Thyroid gland (tissue), 4 donors: ENCODE data around the gene STOX2. TPM values are rescaled to one million over a fixed set of nuclear protein-coding genes. Genes with fewer than 3 reads are reported as not detected.

Experiments
- DNase-seq, 2 donors: peaks; one replicate each; pipeline ENCODE4 v3.0.0-alpha.2; 2019
- H3K27ac ChIP-seq, 3 donors: fragments of 200-600 bp; sonication (generic); 1 replicate in 2 of 3; 2 replicates in 1 of 3; pipeline ENCODE4 v1.5.1; 2016 to 2019; ENCODE audit warnings: mild to moderate bottlenecking in 1 of 3, moderate library complexity in 1 of 3
- H3K27me3 ChIP-seq: fragments of 200-600 bp; sonication (generic); one replicate; pipeline ENCODE4 v1.5.1; 2019
- H3K36me3 ChIP-seq, 2 donors: fragments of 200-600 bp; sonication (generic); one replicate each; pipeline ENCODE4 v1.5.1; 2016 to 2019
- H3K4me1 ChIP-seq, 2 donors: fragments of 200-600 bp; sonication (generic); one replicate each; pipeline ENCODE4 v1.5.1; 2017 to 2019
- H3K4me3 ChIP-seq, 3 donors: fragments of 200-600 bp; sonication (generic); replicated peaks in 1 of 3; 1 replicate in 2 of 3; 2 replicates in 1 of 3; pipeline ENCODE4 v1.5.1; 2016; ENCODE audit warnings: mild to moderate bottlenecking in 1 of 3
- H3K9me3 ChIP-seq: fragments of 200-600 bp; sonication (generic); one replicate; pipeline ENCODE4 v1.5.1; 2017
- CTCF ChIP-seq, 6 experiments: fragments of 200-600 bp in 3 of 6; fragments of 450-650 bp in 3 of 6; sonication (generic) in 3 of 6; IDR thresholded peaks; one replicate each; pipeline ENCODE4 v1.5.1; 2016 to 2019; ENCODE audit warnings: antibody characterized with exemption in 6 of 6, mild to moderate bottlenecking in 2 of 6, inconsistent platforms in 1 of 6, moderate library complexity in 1 of 6
- POLR2A ChIP-seq, 2 donors: fragments of 450-650 bp; IDR thresholded peaks; one replicate each; pipeline ENCODE4 v1.6.1; 2017; ENCODE audit warnings: antibody characterized with exemption in 2 of 2, mild to moderate bottlenecking in 2 of 2, moderate library complexity in 1 of 2
- WGBS, 2 donors: methylation state at CpG; one replicate each; pipeline ENCODE4 v1.1.5; 2017; 5-methylcytosine and 5-hydroxymethylcytosine counted together
- intact Hi-C: fragments of 100-400 bp; cut with DNase I; formaldehyde crosslinking; loops from one replicate; pipeline ENCODE4 v1.15.1; 2023
- total RNA-seq, 4 donors: library from RNA; depleted of rRNA; stranded (reverse); fragments of >200 nt; gene quantifications; one replicate each; pipeline ENCODE4 v1.2.3, GENCODE V29; 2016

The STOX2 gene
- total RNA-seq, 4 donors from 2014 or later: 27.3 to 57.7 (median 43.3) TPM

- H3K36me3 ChIP-seq: no peaks in the 10 kb centered on the region
- H3K9me3 ChIP-seq: no peaks in the 10 kb centered on the region
- H3K4me3 ChIP-seq: no peak overlapping the region
- intact Hi-C loops: no loop called here
- TF ChIP-seq POLR2A (IDR thresholded peaks at IDR 0.05) (no peak), CTCF (IDR thresholded peaks at IDR 0.05) (no peak)
- DNase-seq: no peak
- H3K27ac ChIP-seq: no peak overlapping the region
- H3K4me1 ChIP-seq: no peaks in the 10 kb centered on the region
- no peaks in the 10 kb centered on the region for H3K27me3 ChIP-seq
- 85 to 86% methylated on average over 9 of the region's 9 CpGs for WGBS, 2 donors
These were observed 117.7 kb downstream of the STOX2 start for GRCh38 chr4:184022679-184023383.

- no peak for DNase-seq
- intact Hi-C loops: no loop called here
- 86 to 87% methylated on average over 4 of the region's 4 CpGs for WGBS, 2 donors
- no peaks in the 10 kb centered on the region for H3K4me1 ChIP-seq
- no peaks in the 10 kb centered on the region for H3K9me3 ChIP-seq
- TF ChIP-seq CTCF (IDR thresholded peaks at IDR 0.05) (no peak), POLR2A (IDR thresholded peaks at IDR 0.05) (no peak)
- no peak overlapping the region for H3K4me3 ChIP-seq
- H3K27ac ChIP-seq: no peak overlapping the region
- no peaks in the 10 kb centered on the region for H3K27me3 ChIP-seq
- H3K36me3 ChIP-seq: no peaks in the 10 kb centered on the region
These were observed 119.5 kb downstream of the STOX2 start for GRCh38 chr4:184024637-184025036.

- no peaks in the 10 kb centered on the region for H3K27me3 ChIP-seq
- H3K36me3 ChIP-seq: no peaks in the 10 kb centered on the region
- intact Hi-C loops: no loop called here
- 59 to 66% methylated on average over 18 of the region's 18 CpGs for WGBS, 2 donors
- no peaks in the 10 kb centered on the region for H3K4me1 ChIP-seq
- H3K4me3 ChIP-seq: peak overlapping the region in 1 of 3 donors; percentile 13
- H3K9me3 ChIP-seq: no peaks in the 10 kb centered on the region
- TF ChIP-seq CTCF (IDR thresholded peaks at IDR 0.05): no peak
- TF ChIP-seq POLR2A (IDR thresholded peaks at IDR 0.05): no peak
- H3K27ac ChIP-seq: no peak overlapping the region
- peak; percentile 14 to 23 for DNase-seq
These were observed 123.7 kb downstream of the STOX2 start for GRCh38 chr4:184028561-184029374.

DNA sequence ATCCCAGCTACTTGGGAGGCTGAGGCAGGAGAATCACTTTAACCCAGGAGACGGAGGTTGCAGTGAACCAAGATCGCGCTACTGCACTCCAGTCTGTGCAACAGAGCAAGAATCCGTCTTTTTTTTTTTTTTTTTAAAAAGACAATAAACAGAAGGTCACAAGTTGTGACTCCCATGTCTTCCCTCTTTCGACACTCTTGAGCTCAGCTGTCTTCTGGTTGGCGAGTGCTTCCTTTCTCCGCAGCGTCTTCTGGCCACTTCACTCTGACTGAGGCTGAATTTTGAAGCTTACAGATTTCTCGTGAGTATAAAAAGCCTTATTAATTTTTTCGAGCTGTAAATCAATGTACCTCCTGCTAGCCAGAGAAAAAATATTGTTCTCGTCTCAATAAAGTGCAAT lies 124.9 kb downstream of the STOX2 start:
- H3K9me3 ChIP-seq: no peaks in the 10 kb centered on the region
- no peak for DNase-seq
- intact Hi-C loops: no loop called here
- no peaks in the 10 kb centered on the region for H3K4me1 ChIP-seq
- H3K4me3 ChIP-seq: no peak overlapping the region
- H3K36me3 ChIP-seq: no peaks in the 10 kb centered on the region
- H3K27ac ChIP-seq: no peak overlapping the region
- no peaks in the 10 kb centered on the region for H3K27me3 ChIP-seq
- TF ChIP-seq POLR2A (IDR thresholded peaks at IDR 0.05) (no peak), CTCF (IDR thresholded peaks at IDR 0.05) (no peak)
- WGBS, 2 donors: 92 to 94% methylated on average over 11 of the region's 11 CpGs

DNA sequence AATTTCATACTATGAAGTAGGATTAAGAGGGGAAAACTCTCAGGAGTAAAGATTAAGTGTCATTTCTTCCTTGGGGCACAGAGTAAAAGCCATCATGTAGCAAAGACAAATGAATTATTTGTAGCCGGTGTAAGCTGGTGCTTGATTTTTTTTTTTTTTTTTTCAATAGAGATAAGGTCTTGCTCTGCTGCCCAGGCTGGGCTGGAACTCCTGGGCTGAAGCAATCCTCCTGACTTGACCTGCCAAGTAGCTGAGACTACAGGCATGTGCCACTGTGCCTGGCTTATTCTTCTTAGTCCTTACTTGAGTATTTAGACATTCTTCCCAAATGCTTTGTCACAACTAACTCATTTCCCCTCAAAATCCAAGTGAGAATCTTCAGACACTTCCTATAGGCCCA lies 125.7 kb downstream of the STOX2 start:
- H3K4me3 ChIP-seq: no peak overlapping the region
- intact Hi-C loops: no loop called here
- H3K36me3 ChIP-seq: no peaks in the 10 kb centered on the region
- DNase-seq: no peak
- H3K9me3 ChIP-seq: no peaks in the 10 kb centered on the region
- H3K27ac ChIP-seq: no peak overlapping the region
- TF ChIP-seq POLR2A (IDR thresholded peaks at IDR 0.05) (no peak), CTCF (IDR thresholded peaks at IDR 0.05) (no peak)
- H3K4me1 ChIP-seq: no peaks in the 10 kb centered on the region
- no peaks in the 10 kb centered on the region for H3K27me3 ChIP-seq
- 72 to 88% methylated on average over 1 of the region's 1 CpG for WGBS, 2 donors
